Ovary (tissue), 9 donors: Measurements from ENCODE around the gene CENPS. TPM values are rescaled to one million over a fixed set of nuclear protein-coding genes. Genes with fewer than 3 reads are reported as not detected.
"Not testable (repeated sequence)": the region's sequence is repeated elsewhere in the genome, so short reads cannot be mapped to it uniquely, and the experiment has no call there.

ENCODE experiments used
- DNase-seq, 5 donors: peaks; one replicate each; pipeline ENCODE4 v3.0.0-alpha.2; 2019 to 2020
- H3K27ac ChIP-seq, 2 donors: fragments of 200-600 bp; one replicate each; pipeline versions ENCODE4 v1.5.1 to v1.8.0; 2019 to 2022
- H3K27me3 ChIP-seq: fragments of 200-600 bp; one replicate; pipeline ENCODE4 v1.8.0; 2022
- H3K36me3 ChIP-seq: fragments of 200-600 bp; sonication (generic); one replicate; pipeline ENCODE4 v1.5.1; 2019
- H3K4me1 ChIP-seq: one replicate; pipeline ENCODE4 v1.8.1; 2013; ENCODE audit warnings: mild to moderate bottlenecking, moderate library complexity; ENCODE audit not compliant: insufficient read depth
- H3K4me3 ChIP-seq: fragments of 200-600 bp; sonication (generic); one replicate; pipeline ENCODE4 v1.5.1; 2017
- H3K9me3 ChIP-seq, 2 donors: fragments of 200-600 bp in 1 of 2; sonication (generic) in 1 of 2; one replicate each; pipeline versions ENCODE4 v1.5.1 to v1.8.1; 2013 to 2019; ENCODE audit warnings: mild to moderate bottlenecking in 1 of 2, moderate library complexity in 1 of 2
- EP300 ChIP-seq: sonication (generic); formaldehyde crosslinking; IDR thresholded peaks from one replicate; pipeline ENCODE4 v1.6.1; 2017; ENCODE audit warnings: antibody characterized with exemption
- POLR2A ChIP-seq: fragments of 450-650 bp; IDR thresholded peaks from one replicate; pipeline ENCODE4 v1.6.1; 2017; ENCODE audit warnings: antibody characterized with exemption, mild to moderate bottlenecking, moderate library complexity
- WGBS, 3 donors: extraction: QIAGEN DNeasy Blood & Tissue Kit in 1 of 3; methylation state at CpG; one replicate each; pipeline versions ENCODE4 v1.1.5 to v1.1.7; 2013 to 2017; 5-methylcytosine and 5-hydroxymethylcytosine counted together
- intact Hi-C, 4 donors: fragments of 100-400 bp; cut with DNase I; formaldehyde crosslinking; loops; one replicate each; pipeline versions ENCODE4 v1.11.0 to v1.15.1; 2022 to 2023
- polyA plus RNA-seq, 2 donors: library from polyadenylated mRNA; stranded (reverse); fragments of 200-250 nt in 1 of 2; fragments of 350-450 nt in 1 of 2; fragmentation: Illumina TruSeq in 1 of 2; extraction: RNeasy Lipid Tissue Mini Kit (QIAGEN cat#74804) in 1 of 2; gene quantifications; one replicate each; pipeline ENCODE4 v1.2.3, GENCODE V29; 2013 to 2014
- total RNA-seq, 7 donors: library from RNA; depleted of rRNA in 2 of 7; stranded (reverse); fragments of >200 nt in 2 of 7; fragmentation: NEBNext Ultra II Directional in 3 of 7; extraction: Animal tissue kit (Norgen Biotek cat#: 25700) in 3 of 7; gene quantifications; one replicate each; pipeline versions ENCODE4 v1.1.0 to v1.2.4, GENCODE V29; 2016 to 2023
- TF ChIP-seq, protein P1 (sequence below), 3 donors: fragments of 450-650 bp in 2 of 3; fragments of 200-600 bp in 1 of 3; IDR thresholded peaks; one replicate each; pipeline versions ENCODE4 v1.5.1 to v1.8.0; 2016 to 2022; ENCODE audit warnings: antibody characterized with exemption in 3 of 3, mild to moderate bottlenecking in 1 of 3
- donor health status: DM: no; HTN: no; CAD: no; lungs with moderate emphysema.
- donor health status: DM: no; HTN: no; CAD: no.
- donor health status: Bipolar disorder and iron deficiency.
- donor health status: DM: yes; HTN: yes; CAD: no.
- donor health status: DM: no; HTN: no; CAD: no.
- donor health status: DM: yes; HTN: yes; CAD: no.

Gene CENPS
- total and polyA plus RNA-seq, 9 donors, result 1.5 to 13.6 (median 10.3) TPM

DNA sequence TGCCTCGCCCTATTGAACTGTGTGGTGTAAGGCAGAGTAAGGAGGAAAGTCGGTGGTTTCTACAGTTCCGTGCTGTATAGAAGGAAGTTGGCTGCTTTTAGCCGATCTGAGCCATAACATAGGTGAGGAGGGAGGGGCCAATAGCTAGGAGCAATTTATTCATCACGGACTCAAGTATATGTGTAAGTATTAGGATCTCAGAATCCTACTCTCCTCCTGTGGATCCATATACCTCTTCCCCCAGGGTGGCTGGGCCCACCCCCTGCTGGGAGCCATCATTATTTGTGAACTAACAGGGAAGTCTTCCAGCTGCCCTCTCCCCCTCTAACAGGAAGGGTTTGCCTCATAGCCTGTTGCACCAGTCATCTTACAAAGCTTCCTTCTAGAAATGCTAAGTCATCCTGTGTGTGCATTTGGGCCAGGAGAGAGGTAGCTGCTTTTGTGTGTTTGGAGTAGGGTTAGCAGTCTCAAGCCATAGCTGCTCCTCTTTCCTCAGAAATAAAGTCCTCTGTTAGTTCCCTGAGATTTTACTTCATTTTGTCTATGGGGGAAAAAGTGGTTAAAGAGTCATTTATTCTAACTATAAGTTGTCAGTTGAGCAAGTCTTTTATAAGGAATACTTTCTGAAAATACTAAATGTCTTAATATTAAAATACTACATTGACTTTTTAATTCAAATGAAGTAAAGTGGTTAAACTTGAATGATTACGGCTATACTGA, 14.9 kb upstream of the CENPS start:
- Histone ChIP-seq H3K9me3 (no peaks in the 10 kb centered on the region), H3K27me3 (no peaks in the 10 kb centered on the region), H3K4me1 (no peaks in the 10 kb centered on the region), H3K36me3 (no peaks in the 10 kb centered on the region), H3K27ac (no peak overlapping the region), H3K4me3 (no peak overlapping the region)
- 82 to 86% (median 84%) methylated on average over 6 of the region's 6 CpGs for WGBS, 3 donors
- TF ChIP-seq, protein P1, sequence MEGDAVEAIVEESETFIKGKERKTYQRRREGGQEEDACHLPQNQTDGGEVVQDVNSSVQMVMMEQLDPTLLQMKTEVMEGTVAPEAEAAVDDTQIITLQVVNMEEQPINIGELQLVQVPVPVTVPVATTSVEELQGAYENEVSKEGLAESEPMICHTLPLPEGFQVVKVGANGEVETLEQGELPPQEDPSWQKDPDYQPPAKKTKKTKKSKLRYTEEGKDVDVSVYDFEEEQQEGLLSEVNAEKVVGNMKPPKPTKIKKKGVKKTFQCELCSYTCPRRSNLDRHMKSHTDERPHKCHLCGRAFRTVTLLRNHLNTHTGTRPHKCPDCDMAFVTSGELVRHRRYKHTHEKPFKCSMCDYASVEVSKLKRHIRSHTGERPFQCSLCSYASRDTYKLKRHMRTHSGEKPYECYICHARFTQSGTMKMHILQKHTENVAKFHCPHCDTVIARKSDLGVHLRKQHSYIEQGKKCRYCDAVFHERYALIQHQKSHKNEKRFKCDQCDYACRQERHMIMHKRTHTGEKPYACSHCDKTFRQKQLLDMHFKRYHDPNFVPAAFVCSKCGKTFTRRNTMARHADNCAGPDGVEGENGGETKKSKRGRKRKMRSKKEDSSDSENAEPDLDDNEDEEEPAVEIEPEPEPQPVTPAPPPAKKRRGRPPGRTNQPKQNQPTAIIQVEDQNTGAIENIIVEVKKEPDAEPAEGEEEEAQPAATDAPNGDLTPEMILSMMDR (IDR thresholded peaks at IDR 0.05), result no peak
- TF ChIP-seq POLR2A, result no peak
- no peak for TF ChIP-seq EP300
- no peak for DNase-seq
- intact Hi-C loops, result no loop called here

DNA sequence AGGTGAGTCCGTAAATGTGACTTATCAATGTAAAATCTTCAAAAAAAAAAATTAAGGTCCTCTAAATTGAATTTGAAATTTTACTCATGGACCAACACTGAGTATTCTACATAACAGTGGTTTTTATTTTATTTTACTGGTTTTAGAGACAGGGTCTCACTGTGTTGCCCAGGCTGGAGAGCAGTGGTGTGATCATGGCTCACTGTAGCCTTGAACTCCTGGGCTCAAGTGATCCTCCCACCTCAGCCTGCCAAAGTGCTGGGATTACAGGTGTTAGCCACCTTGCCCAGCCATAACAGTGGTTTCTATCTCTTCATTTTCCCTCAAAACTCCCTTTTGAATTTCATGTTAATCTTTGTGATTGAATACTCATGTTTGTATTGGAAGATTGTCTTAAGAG, 14.3 kb upstream of the CENPS start:
- H3K4me3 ChIP-seq, DNase-seq, H3K4me1 ChIP-seq, H3K27ac ChIP-seq, intact Hi-C loops, H3K9me3 ChIP-seq, H3K36me3 ChIP-seq, H3K27me3 ChIP-seq: not testable (repeated sequence)
- 97 to 99% (median 98%) methylated on average over 1 of the region's 1 CpG for WGBS, 3 donors

DNA sequence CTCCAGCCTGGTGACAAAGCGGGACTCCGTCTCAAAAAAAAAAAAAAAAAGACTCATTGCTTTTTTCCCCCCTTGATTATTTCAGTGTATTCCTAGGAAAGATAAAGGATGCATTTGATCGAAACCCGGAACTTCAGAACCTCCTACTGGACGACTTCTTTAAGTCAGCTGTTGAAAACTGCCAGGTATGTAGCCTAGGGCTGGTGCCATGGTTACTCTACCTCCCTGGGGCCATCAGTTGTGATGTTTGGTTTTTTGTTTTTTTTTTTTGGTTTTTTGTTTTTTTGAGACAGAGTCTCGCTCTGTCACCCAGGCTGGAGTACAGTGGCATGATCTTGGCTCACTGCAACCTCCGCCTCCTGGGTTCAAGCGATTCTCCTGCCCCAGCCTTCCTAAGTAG, 11.5 kb upstream of the CENPS start:
- H3K27ac ChIP-seq, H3K9me3 ChIP-seq, H3K4me3 ChIP-seq, DNase-seq, intact Hi-C loops, H3K4me1 ChIP-seq, H3K36me3 ChIP-seq, H3K27me3 ChIP-seq: not testable (repeated sequence)
- WGBS, 3 donors, result 88 to 91% (median 89%) methylated on average over 8 of the region's 8 CpGs

DNA sequence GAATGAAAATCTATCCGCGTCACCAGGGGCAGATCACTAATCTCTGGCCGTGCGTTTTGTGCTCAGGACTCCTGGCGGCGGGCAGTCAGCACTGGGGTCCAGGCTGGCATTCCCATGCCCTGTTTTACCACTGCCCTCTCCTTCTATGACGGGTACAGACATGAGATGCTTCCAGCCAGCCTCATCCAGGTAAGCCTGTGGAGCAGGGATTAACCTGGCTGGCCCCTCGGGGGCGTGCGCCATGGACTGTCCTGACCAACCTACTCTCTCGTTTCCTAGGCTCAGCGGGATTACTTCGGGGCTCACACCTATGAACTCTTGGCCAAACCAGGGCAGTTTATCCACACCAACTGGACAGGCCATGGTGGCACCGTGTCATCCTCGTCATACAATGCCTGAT, 10.9 kb upstream of the CENPS start:
- no peak for DNase-seq
- TF ChIP-seq, protein P1 (IDR thresholded peaks at IDR 0.05), result no peak
- H3K36me3 ChIP-seq, result no peaks in the 10 kb centered on the region
- H3K9me3 ChIP-seq, result no peaks in the 10 kb centered on the region
- H3K27me3 ChIP-seq, result no peaks in the 10 kb centered on the region
- no peak overlapping the region for H3K27ac ChIP-seq
- intact Hi-C loops, result no loop called here
- no peaks in the 10 kb centered on the region for H3K4me1 ChIP-seq
- H3K4me3 ChIP-seq, result no peak overlapping the region
- WGBS, 3 donors, result 82 to 87% (median 84%) methylated on average over 15 of the region's 15 CpGs

DNA sequence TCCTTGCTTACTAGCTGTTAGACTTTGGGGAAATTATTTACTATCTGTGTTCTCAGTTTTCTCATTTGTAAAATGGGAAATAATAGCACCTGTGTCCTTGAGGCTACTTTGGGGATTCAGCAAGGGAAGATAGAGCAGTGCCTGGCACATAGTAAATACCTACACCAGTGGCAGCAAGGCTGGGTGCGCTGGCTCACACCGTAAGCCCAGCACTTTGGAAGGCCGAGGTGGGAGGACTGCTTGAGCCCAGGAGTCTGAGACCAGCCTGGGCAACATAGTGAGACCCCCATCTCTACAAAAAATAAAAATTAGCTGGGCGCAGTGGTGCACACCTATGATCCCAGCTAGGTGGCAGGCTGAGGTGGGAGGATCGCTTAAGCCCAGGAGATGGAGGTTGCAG, 8.6 kb upstream of the CENPS start:
- H3K4me3 ChIP-seq, result no peak overlapping the region
- no peaks in the 10 kb centered on the region for H3K4me1 ChIP-seq
- H3K27me3 ChIP-seq, result no peaks in the 10 kb centered on the region
- TF ChIP-seq, protein P1 (IDR thresholded peaks at IDR 0.05), result no peak
- TF ChIP-seq EP300, result no peak
- no peak for TF ChIP-seq POLR2A
- no peaks in the 10 kb centered on the region for H3K9me3 ChIP-seq
- WGBS, 3 donors, result 94 to 95% (median 95%) methylated on average over 5 of the region's 5 CpGs
- no peak for DNase-seq
- intact Hi-C loops, result loop anchor here in 1 of 4 donors (10.0 kb wide), 1 partner anchor 547 kb away; no protein-coding TSS in a partner anchor
- no peaks in the 10 kb centered on the region for H3K36me3 ChIP-seq
- no peak overlapping the region for H3K27ac ChIP-seq
